Stimulated activated CD4-positive, alpha-beta T cell treated with anti-CD3 and anti-CD28 coated beads, Interleukin-1b, Interleukin-23, amount 100 ng/mL, for 48 hours (primary cell): ENCODE measurements around the gene ZC3H4.

Experiments
- DNase-seq: peaks from one replicate; pipeline ENCODE4 v3.0.0-alpha.2; 2020

The ZC3H4 gene

DNA sequence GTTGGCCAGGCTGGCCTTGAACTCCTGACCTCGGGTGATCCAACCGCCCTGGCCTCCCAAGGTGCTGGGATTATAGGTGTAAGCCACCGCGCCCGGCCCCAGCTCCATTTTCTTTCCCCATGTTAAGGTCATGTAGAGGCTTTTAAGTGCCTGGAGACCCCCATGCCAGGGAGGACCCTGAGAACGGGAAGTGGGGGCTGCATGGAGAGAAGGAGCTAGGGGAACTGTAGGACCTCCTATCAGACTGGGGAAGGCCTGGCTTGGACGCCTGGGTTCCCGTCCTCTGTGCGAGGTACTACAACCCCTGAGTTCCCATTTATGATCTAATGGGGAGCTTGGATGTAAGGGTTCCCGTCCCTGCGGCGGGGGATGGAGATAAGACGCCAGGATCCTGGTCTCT, 94.7 kb downstream of the ZC3H4 start:
- no peak for DNase-seq
